Fibroblast of lung (primary cell): ENCODE measurements around the gene CDX1.

ENCODE experiments used
- EZH2 ChIP-seq: IDR thresholded peaks from 2 replicates; pipeline ENCODE4 v1.5.1; 2012; ENCODE audit warnings: low read length, control low read depth, mild to moderate bottlenecking; ENCODE audit errors: missing control alignments
- TF ChIP-seq, protein P1 (sequence below), 2 donors: IDR thresholded peaks in 1 of 2; conservative IDR thresholded peaks in 1 of 2; 1 replicate in 1 of 2; 2 replicates in 1 of 2; pipeline ENCODE4 v1.5.1; 2011 to 2012; ENCODE audit warnings: low read length in 2 of 2, control low read depth in 1 of 2, inconsistent platforms in 1 of 2, low read depth in 1 of 2, mild to moderate bottlenecking in 1 of 2

DNA sequence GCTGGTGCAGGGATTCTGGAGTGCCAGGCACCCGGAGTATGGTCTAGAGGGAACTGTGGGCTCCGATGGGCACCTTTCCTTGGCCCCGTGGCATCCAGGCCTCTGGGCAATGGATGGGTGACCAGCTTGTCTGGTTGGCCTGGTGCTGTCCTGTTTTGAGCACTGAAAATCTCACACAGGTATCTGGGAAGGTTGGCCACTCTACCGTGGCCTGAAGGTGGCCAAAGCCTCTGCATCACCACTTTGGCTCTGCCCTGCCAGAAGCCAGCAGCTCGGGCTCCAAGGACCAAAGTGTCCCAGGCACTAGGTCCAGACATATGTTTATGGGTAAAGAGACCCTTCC lies 52.1 kb downstream of the CDX1 start:
- TF ChIP-seq, protein P1, sequence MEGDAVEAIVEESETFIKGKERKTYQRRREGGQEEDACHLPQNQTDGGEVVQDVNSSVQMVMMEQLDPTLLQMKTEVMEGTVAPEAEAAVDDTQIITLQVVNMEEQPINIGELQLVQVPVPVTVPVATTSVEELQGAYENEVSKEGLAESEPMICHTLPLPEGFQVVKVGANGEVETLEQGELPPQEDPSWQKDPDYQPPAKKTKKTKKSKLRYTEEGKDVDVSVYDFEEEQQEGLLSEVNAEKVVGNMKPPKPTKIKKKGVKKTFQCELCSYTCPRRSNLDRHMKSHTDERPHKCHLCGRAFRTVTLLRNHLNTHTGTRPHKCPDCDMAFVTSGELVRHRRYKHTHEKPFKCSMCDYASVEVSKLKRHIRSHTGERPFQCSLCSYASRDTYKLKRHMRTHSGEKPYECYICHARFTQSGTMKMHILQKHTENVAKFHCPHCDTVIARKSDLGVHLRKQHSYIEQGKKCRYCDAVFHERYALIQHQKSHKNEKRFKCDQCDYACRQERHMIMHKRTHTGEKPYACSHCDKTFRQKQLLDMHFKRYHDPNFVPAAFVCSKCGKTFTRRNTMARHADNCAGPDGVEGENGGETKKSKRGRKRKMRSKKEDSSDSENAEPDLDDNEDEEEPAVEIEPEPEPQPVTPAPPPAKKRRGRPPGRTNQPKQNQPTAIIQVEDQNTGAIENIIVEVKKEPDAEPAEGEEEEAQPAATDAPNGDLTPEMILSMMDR (conservative IDR thresholded peaks at IDR 0.05 in 1 of 2, IDR thresholded peaks at IDR 0.05 in 1 of 2; ENCODE audit: low read depth in 1 of 2, low read length in 2 of 2): no peak
- TF ChIP-seq EZH2: no peak
